ENCODE measurements around the gene CEMIP2. TPM values are rescaled to one million over a fixed set of nuclear protein-coding genes. Genes with fewer than 3 reads are reported as not detected.

The CEMIP2 gene
- total and polyA plus RNA-seq, 7 donors: 17.9 to 90.4 (median 28.8) TPM

DNA sequence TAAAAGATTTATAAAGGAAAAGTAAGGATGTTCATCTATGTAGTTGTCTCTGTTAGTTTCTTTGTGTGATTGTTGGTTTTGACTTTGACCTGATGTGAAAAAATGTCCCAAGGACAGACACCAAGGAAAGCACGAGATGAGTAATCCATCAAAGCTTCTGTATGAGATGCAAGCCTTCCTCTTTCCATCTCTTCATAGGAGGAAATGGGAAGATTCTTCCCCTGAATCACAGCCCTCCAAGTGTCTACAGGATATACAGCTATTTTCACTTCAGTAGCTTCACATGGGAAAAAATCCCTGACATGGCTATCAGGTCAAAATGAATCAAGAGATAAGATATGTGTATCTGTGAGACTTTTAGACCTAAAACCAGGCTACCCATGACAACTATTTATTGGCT lies 29.0 kb upstream of the CEMIP2 start:
- Histone ChIP-seq H3K4me1 (no peaks in the 10 kb centered on the region), H3K4me3 (no peak overlapping the region), H3K27me3 (no peaks in the 10 kb centered on the region), H3K9me3 (no peaks in the 10 kb centered on the region), H3K36me3 (no peaks in the 10 kb centered on the region), H3K27ac (no peak overlapping the region)
- TF ChIP-seq POLR2AphosphoS5 (IDR thresholded peaks at IDR 0.05): no peak
- TF ChIP-seq CTCF (IDR thresholded peaks at IDR 0.05): no peak
- TF ChIP-seq POLR2A (IDR thresholded peaks at IDR 0.05): no peak
- TF ChIP-seq EP300 (IDR thresholded peaks at IDR 0.05): no peak
- DNase-seq: no peak
- intact Hi-C loops (cut with DNase I): no loop called here
- 71 to 78% methylated on average over 1 of the region's 1 CpG for WGBS, 2 donors

- DNase-seq: no peak
- WGBS, 2 donors: 80 to 94% methylated on average over 2 of the region's 2 CpGs
- Histone ChIP-seq H3K4me3 (no peak overlapping the region), H3K36me3 (no peaks in the 10 kb centered on the region), H3K9me3 (no peaks in the 10 kb centered on the region), H3K27ac (no peak overlapping the region), H3K27me3 (no peaks in the 10 kb centered on the region), H3K4me1 (no peaks in the 10 kb centered on the region)
- TF ChIP-seq POLR2AphosphoS5 (IDR thresholded peaks at IDR 0.05) (no peak), POLR2A (IDR thresholded peaks at IDR 0.05) (no peak), EP300 (IDR thresholded peaks at IDR 0.05) (no peak), CTCF (IDR thresholded peaks at IDR 0.05) (no peak)
- intact Hi-C loops (cut with DNase I): no loop called here
Observed at GRCh38 chr9:71796100-71796767, 27.9 kb upstream of the CEMIP2 start.

GRCh38 chr9:71795097-71795813 lies 26.9 kb upstream of the CEMIP2 start:
- H3K4me1 ChIP-seq: no peaks in the 10 kb centered on the region
- no peak overlapping the region for H3K4me3 ChIP-seq
- 60 to 87% methylated on average over 7 of the region's 7 CpGs for WGBS, 2 donors
- H3K27ac ChIP-seq: no peak overlapping the region
- no peak for DNase-seq
- intact Hi-C loops (cut with DNase I): no loop called here
- TF ChIP-seq CTCF (IDR thresholded peaks at IDR 0.05) (no peak), EP300 (IDR thresholded peaks at IDR 0.05) (no peak), POLR2AphosphoS5 (IDR thresholded peaks at IDR 0.05) (no peak), POLR2A (IDR thresholded peaks at IDR 0.05) (no peak)
- no peaks in the 10 kb centered on the region for H3K36me3 ChIP-seq
- no peaks in the 10 kb centered on the region for H3K27me3 ChIP-seq
- no peaks in the 10 kb centered on the region for H3K9me3 ChIP-seq

DNA sequence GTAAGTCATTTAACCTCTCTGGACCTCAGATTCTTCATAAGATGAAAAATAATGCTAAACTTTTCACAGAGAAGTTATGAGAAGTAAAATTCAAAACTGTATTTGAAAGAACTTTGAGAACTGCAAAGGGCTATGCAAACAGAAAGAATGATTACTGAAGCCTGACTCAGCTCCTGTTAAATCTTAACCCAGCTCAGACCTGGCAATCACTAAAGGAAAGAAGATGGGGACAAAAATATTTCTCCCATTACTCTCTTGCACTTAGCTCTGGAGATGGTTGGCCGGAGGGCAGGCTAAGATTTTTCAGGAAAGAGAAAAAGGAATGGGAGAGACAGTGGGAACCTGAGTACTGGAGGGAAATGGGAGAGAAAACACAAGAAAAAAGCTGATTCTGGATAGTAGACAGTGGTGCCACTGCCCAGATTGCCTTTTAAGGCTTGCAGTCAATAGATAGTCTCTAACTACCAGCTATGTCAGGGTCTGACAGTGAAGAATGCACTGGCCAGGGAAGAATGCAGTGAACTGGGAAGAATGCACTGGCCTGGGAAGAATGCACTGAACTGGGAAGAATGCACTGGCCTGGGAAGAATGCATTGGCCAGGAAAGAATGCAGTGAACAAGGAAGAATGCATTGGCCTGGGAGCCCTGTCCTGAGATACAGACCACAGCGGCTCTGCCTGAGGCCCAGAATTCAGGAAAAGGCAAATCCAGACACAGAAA lies 25.2 kb upstream of the CEMIP2 start:
- Histone ChIP-seq H3K36me3 (no peaks in the 10 kb centered on the region), H3K27me3 (no peaks in the 10 kb centered on the region), H3K27ac (no peak overlapping the region), H3K9me3 (no peaks in the 10 kb centered on the region), H3K4me3 (no peak overlapping the region), H3K4me1 (no peaks in the 10 kb centered on the region)
- DNase-seq: no peak
- TF ChIP-seq POLR2AphosphoS5 (IDR thresholded peaks at IDR 0.05): no peak
- TF ChIP-seq CTCF (IDR thresholded peaks at IDR 0.05): no peak
- no peak for TF ChIP-seq POLR2A (IDR thresholded peaks at IDR 0.05)
- no peak for TF ChIP-seq EP300 (IDR thresholded peaks at IDR 0.05)
- intact Hi-C loops (cut with DNase I): no loop called here
- 81 to 88% methylated on average over 2 of the region's 2 CpGs for WGBS, 2 donors

All from sigmoid colon (tissue), 7 donors.